GM19467 (cell line): ENCODE data around the gene AMMECR1L.
"Not testable (repeated sequence)": the region's sequence is repeated elsewhere in the genome, so short reads cannot be mapped to it uniquely, and the experiment has no call there.

Source experiments
- ATAC-seq: cut with Tn5 transposase; IDR thresholded peaks from one replicate; pipeline ENCODE4 v1.9.1; 2021; ENCODE audit warnings: mild to moderate bottlenecking, moderate library complexity; ENCODE audit not compliant: unreplicated experiment

AMMECR1L gene

DNA sequence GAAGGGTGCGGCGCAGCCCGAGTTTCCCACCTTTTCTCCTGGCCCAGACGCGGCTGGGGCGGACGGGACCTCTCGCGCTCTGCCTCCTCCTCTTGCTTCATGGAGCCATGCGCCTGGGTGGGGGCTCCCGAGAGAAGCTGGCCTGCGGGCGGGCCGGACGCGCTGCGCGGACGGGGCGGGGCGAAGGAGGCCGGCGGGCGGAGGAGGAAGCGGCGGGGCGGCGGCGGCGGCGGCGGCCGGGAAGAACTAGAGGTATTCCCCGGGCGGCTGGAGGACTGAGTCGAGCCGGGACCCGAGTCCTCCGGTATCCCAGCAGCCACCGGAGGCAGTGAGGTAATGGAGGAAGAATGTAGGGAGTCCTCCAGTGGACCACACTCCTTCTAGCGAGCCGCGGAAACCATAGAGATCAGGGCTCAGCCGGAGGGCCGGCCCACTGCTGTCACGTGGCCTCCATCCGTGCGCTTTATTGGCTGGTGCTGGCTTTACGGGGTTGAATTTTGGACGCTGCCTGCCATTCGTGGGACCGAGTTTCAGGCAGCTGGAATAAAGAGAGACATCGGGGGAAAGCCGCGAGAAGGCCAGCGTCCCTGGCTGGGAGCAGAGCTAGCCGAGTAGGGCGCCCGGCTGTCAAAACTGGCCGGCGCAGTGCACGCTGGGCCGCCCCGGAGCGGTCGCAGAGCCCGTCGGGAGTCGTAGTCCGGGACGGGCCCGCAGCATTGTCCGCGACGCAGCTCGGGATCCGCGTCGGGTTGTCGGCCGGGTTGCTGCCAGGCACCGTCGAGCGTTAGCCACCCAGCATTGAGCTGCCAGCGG, at the start of gene AMMECR1L:
Gene AMMECR1L (minus strand): TSS at position 177 of the 813 bp plus-strand sequence. CDS start 11,722 bp downstream, outside the sequence.
- peak; percentile 92 for ATAC-seq

DNA sequence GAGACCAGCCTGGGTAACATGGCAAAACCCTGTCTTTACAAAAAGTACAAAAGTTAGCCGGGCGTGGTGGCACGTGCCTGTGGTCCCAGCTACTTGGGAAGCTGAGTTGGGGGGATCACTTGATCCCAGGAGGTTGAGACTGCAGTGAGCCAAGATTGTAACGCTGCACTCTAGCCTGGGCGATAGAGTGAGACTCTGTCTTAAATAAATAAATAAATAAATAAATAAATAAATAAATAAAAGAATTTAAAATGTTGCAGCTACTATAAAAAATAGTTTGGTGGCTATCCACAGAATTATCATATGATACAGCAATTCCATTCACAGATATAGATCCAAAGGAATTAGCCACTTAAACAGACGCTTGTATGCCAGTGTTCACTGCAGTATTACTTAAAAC, 49.6 kb upstream of the AMMECR1L start:
- no peak for ATAC-seq

DNA sequence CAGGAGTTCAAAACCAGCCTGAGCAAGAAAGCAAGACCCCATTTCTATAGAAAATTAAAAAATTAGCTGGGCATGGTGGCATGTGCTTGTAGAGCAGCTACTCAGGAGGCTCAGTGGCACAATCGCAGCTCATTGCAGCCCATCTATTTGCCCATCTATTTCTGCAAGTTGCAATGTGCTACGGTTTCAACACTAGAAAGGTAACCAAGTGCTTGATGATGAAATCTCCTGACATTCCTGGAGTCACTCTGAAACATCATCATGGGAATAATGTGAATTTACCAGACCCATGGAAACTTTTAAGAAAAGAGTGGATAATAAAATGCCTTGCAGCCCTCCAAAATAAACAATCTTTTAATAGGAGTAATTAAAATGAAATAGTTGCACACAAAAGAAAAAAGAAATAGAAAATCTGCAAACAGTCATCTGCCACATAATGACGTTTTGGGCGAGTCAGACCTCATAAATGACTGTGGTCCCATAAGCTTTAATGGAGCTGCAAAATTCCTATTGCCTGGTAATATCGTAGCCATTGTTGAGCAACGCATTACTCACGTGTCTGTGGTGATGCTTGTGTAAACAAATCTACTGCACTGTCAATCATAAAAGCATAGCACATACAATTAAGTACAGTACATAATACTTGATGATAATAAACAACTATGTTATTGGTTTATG, 46.6 kb upstream of the AMMECR1L start:
- ATAC-seq, result no peak

DNA sequence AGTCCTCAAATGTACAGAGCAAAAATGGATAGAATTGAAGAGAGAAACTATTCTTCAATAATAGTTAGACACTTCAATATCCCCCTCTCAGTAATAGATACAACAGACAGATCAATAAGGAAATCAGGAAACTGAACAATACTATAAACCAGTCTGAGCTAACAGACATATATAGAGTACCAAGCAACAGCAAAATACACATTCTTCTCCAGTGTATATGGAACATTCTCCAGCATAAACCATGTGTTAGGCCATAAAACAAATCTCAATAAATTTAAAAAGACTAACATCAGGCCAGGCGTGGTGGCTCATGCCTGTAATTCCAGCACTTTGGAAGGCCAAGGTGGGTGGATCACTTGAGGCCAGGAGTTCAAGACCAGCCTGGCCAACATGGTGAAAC, 43.7 kb upstream of the AMMECR1L start:
- ATAC-seq, result no peak

DNA sequence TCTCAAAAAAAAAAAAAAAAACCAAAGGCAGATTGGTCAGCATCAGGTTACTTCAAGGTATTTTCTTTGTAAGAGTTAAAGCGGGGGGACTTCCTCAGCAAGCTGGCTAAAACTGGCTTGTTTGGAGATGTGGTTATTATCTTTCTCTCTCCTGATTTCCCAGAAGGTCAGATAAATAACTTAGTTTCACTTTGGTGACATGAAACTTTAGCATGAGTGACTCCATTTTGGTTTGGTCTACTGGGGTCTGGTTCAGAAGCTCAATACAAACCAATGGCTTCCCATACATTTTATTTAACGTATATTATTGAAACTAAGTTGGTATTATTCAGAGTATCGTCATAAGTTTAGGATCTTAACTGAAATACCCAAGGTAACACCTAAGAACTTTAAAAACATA, 41.6 kb upstream of the AMMECR1L start:
- ATAC-seq, result no peak

DNA sequence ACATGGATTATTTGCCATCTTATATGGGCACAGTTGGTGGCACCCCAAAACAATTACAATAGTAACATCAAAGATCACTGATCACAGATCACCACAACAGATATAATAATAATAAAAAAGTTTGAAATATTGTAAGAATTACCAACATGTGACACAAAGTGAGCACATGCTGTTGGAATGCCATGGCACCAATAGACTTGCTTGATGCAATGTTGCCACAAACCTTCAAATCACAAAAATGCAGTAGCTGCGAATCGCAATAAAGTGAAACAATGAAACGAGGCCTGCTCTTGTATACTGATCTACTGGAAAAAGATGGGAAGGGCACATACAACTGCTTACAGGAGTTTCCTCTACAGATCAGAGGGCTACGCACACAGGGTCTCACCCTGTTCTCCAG, 32.2 kb upstream of the AMMECR1L start:
- no peak for ATAC-seq

DNA sequence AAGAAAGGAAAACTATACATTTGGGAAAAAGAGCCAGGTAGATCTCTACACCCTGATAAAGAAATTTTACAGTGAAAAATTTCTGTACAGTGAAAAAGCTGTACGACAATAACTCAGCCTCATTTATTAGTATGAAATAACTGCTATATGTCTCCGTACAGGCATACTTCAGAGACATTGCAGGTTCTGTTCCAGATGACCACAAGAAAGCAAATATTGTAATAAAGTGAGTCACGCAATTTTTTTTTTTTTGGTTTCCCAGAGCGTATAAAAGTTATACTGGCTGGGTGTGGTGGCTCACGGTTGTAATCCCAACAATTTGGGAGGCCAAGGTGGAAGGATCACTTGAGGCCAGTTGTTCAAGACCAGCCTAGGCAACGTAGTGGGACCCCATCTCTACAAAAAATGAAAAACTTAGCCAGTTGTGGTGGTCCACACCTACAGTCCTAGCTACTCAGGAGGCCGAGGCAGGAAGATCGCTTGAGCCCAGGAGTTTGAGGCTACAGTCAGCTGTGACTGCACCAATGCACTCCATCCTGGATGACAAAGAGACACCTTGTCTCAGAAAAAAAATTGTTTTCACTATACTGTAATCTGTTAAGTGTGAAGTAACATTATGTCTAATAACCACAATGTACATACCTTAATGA, 28.2 kb upstream of the AMMECR1L start:
- no peak for ATAC-seq

DNA sequence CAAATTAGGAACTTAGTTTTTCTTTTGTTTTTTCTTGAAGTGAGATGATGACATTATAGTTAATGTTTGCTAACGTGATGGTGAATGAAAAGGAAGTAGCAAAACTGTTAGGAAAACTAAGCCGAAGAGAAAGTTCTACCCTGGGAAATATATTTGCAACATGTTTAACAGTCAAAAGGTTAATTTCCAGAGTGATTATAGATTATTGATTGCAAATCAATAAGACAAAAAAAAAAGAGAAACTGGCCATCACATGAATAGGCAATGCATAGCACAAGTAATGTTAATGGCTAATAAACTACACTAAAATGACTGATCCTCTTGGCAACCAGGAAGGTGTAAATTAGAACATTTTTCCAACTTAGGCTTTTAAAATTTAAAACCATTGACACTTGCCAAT, 26.0 kb upstream of the AMMECR1L start:
- ATAC-seq, result no peak

DNA sequence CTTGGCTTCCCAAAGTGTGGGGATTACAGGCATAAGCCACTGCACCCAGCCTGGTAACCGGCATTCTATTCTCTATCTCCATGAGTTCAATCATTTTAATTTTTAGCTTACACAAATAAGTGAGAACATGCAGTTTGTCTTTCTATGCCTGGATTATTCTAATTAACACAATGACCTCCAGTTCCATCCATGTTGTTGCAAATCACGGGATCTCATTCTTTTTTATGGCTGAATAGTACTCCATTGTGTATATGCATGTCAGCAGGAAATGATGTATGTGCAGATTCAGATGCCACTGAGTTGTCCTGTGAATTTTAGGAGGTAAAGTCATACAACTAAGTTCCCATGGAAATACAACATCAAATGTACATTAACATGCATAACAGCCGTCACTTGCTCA, 24.7 kb upstream of the AMMECR1L start:
- ATAC-seq, result no peak

DNA sequence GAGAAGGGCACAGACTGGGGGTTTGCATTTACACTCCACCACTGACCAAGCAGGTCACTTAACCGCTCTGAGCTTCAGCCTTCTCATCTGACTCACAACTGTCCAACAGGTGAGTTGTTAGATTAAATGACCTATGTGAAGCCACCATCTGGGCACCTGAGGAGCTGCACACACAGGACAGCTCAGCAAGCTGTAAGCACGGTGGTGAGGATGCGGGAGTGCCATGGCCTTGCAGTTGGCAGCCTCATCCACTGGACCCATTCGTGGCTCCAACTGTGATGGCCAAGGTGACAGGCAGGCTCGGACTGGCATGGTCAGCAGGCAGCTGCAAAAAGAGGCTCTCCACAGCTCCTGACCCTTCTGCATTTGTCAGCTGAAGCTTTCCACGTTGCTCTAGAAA, 23.3 kb upstream of the AMMECR1L start:
- ATAC-seq, result no peak

DNA sequence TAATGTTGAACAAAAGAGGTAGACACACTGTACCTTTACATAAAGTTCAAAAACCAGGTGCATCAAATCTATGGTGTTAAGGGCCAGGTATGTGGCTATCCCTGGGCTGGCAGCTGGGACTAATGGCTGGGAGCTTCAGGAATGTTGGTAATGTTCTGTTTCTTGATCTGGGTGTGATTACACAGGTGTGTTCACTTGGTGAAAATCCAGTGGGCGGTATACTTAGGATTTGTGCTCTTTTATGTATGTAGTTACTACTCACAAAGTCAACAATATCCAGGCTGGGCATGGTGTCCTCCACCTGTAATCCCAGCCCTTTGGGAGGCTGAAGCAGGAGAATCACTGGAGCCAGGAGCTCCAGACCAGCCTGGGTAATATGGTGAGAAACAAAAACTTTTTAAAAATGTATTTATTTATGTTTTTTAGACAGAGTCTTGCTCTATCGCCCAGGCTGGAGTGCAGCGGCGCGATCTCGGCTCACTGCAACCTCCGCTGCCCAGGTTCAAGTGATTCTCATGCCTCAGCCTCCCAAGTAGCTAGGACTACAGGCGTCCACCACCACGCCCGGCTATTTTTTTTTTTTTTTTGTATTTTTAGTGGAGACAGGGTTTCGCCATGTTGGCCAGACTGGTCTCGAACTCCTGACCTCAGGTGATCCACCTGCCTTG, 22.1 kb upstream of the AMMECR1L start:
- ATAC-seq, result not testable (repeated sequence)

DNA sequence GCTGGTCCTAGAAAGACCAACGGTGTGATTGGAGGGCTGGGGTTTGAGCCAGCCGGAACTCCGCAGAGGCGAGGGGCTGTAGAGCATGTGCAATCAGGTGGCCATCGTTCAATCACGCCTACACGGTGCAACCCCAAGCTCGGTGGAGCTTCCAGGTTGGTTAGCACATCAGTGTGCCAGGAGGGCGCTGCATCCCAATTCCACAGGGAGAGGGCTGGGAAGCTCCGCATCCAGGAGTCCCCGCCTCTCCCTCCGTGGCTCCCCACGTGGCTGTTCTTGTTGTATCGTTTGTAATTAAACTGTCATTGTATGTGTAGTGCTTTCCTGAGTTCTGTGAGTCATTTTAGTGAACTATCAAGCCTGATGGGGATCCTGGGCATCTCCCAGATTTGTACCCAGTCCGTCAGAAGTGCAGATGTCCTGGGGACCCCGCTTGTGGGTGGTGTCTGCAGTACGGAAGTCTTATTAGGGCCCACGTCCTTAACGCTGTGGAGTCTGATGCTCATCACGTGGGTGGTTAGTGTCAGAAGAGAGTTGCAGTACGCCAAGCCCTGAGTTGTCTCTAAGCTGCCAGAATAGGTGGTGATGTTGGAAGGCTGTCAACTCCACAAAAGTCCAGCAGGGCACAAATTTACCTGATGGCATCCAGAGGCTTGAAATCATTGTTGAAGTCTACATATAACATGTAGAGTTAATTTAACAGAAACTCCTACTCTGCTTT, 20.6 kb upstream of the AMMECR1L start:
- no peak for ATAC-seq

DNA sequence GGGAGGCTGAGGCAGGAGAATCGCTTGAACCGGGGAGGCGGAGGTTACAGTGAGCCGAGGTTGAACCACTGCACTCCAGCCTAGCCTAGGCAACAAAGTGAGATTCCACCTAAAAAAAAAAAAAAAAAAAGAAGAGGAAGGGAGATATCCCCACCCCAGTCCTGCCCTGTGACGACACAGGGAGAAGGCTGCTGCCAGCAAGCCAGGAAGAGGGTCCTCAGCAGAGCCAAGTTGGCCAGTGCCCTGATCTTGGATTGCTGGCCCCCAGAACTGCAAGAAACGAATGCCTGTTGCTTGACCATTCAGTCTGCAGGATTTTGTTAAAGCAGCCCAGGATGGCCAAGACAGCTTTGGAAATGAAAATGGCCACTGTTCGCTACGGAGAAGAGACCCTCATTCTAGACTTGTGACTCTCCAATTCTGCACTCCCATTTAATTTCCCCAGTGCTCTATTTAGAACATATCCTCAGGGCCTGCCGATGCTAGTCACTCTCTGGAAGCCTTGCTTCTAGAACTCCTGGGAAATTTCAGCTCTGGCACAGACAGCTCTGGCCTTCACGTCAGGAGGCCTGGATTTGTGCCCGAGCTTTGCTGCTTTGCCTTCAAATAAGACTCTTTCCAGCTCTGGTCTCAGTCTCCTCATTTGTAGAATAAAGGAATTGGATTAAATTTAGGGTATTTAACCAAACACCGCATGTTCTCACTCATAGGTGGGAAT, 15.7 kb upstream of the AMMECR1L start:
- ATAC-seq, result no peak

DNA sequence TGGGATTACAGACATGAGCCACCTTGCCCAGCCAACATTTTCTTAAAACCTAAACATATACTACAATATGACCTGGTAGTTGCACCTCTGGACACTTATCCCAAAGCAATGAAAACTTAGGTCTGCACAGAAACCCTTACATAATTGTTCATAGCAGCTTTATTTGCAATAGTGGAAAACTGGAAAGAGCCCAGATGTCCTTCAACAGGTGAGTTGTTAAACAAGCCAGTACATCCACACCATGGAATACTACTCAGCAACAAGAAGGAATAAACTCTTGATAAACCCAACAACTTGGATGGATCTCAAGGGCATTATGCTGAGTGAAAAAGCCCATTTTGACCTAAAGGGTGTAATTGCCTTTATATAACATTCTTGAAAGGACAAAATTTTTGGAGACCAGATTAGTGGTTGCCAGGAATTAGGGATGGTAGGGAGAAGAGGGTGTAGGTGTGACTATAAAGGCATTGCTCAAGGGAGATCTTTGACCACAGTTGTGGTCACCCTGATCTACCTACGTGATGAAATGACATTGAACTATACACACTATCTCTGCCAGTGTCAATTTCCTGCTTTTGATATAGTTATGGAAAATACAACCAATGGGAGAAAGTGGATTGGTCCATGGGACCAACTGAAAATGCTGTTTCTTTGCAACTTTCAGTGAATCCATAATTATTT, 11.9 kb upstream of the AMMECR1L start:
- no peak for ATAC-seq

DNA sequence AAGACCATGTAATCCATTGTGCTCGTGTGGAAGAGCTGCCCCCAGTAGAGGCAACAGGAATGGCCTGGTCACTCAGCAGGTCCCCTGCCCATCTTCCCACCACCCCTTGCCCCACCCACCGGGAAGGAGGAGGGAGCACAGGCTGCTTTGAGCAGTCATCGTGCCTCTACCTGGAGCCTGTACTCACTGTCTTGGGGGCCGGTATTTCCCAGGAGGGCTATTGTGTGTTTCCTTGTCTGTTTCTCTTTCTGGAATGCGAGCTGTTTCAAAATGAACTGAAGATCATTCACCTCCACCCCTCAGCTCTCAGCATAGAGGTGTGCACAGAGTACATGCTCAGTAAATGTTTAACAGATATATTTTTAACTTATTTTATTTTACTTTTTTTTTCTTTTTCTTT, 7.7 kb upstream of the AMMECR1L start:
- no peak for ATAC-seq

DNA sequence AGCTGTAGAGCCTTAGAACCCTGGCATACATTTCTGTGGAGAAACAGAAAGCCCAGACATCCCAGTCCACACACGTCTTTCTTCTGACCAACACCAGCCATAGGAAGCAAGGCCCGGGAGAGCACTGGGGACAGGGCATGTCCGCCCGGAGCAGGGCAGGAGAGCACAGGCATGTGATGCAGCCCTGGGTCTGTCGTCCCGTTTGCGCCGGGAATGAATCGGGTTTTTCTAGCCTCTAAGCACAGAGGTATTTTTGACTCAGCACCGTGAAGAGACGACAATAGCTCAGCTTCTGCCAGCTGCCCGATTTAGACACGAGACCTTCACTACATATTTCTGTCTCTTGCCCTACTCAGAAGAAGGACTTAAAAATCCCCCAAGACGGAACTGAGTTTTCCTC, 7.3 kb upstream of the AMMECR1L start:
- ATAC-seq, result no peak

DNA sequence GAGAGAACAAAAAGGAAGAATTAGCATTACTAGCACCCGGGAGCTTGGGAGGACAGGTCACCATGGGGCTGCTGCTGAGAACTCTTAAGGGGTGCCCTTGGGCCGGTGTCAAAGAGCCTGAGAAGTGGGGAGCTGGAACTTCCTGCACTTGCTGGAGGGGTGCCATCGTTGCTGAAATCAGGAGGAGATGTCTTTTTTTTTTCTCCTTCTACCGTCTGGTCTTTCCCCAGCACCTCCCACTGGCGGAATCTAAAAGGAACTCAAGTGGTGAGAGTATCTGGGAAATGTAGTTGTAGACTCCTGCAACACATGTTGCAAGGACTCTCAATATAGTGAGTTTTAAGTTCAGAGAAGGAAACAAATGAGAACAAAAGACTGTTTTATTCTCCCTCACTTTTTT, 6.1 kb upstream of the AMMECR1L start:
- no peak for ATAC-seq

DNA sequence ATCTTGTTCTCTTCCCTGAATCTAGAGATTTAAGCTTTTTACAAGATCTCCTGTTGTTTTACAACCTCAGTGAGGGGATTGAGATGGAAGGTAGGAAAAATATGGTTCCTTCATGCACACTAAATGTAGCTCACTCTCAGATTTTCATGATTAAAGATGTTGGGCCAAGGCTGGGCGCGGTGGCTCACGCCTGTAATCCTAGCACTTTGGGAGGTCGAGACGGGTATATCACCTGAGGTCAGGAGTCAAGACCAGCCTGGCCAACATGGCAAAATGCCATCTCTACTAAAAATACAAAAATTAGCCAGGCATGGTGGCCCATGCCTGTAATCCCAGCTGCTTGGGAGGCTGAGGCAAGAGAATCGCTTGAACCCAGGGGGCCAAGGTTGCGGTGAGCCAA, 5.0 kb upstream of the AMMECR1L start:
- ATAC-seq, result not testable (repeated sequence)

DNA sequence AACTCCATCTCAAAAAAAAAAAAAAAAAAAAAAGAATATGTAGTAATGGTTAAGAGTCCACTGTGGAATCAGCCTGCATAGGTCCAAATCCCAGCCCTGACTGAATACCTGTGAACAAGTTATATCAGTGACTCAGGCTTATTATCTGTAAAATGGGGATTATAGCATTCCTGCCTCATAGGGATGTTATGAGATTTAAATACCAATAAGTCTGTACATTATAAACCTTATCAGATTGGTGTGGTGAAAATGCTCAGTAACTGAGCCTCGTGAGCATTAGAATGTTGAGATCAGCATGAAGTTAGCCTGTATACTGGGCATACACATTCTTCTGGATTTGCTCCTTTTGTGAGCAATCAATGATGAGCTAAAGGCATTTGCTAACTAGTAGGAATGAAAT, 3.0 kb upstream of the AMMECR1L start:
- ATAC-seq, result no peak

DNA sequence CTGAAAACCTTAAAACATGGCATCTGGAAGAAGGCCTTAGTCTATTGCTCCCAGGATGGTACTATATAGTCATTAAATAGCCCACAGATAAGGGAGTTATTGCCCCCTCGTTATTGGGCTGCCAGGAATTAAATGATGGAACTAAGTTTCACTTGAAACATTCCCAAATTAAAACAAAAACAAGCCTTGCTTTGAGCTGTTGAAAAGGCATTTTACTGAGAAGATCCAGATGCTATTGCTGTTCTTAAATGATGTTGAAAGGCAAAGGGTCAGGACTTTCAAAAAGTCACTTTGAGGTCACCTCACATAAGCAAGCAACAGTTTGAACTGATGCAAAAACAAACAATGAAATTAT, 2.0 kb upstream of the AMMECR1L start:
- ATAC-seq, result no peak
